H9 (cell line): Measurements from ENCODE around the gene PHOX2B. TPM values are rescaled to one million over a fixed set of nuclear protein-coding genes. Genes with fewer than 3 reads are reported as not detected.

Experiments
- DNase-seq: peaks from one replicate; pipeline ENCODE4 v3.0.0-alpha.2; 2017
- H2AFZ ChIP-seq: one replicate; pipeline ENCODE4 v1.6.1; 2013; ENCODE audit warnings: mild to moderate bottlenecking, low read length, control low read depth, moderate library complexity
- H2AK5ac ChIP-seq: 2 replicates; pipeline ENCODE4 v1.6.1; 2013; ENCODE audit warnings: low read length, control low read depth, mixed read lengths; ENCODE audit not compliant: insufficient read length
- H2BK120ac ChIP-seq: one replicate; pipeline ENCODE4 v1.6.1; 2013; ENCODE audit warnings: low read depth, mild to moderate bottlenecking, low read length, control low read depth, inconsistent platforms; ENCODE audit not compliant: poor library complexity, severe bottlenecking
- H2BK12ac ChIP-seq: 2 replicates; pipeline ENCODE4 v1.6.1; 2013; ENCODE audit warnings: low read length, control low read depth, mixed read lengths, low read depth; ENCODE audit not compliant: insufficient read length
- H2BK15ac ChIP-seq: 2 replicates; pipeline ENCODE4 v1.6.1; 2013; ENCODE audit warnings: low read depth, low read length, control low read depth
- H2BK20ac ChIP-seq: one replicate; pipeline ENCODE4 v1.6.1; 2013; ENCODE audit warnings: low read depth, mild to moderate bottlenecking, low read length, control low read depth, inconsistent platforms; ENCODE audit not compliant: poor library complexity, severe bottlenecking
- H2BK5ac ChIP-seq: 2 replicates; pipeline ENCODE4 v1.6.1; 2013; ENCODE audit warnings: low read length, control low read depth, mixed read lengths; ENCODE audit not compliant: insufficient read length
- H3K14ac ChIP-seq: 2 replicates; pipeline ENCODE4 v1.6.1; 2013; ENCODE audit warnings: low read length, control low read depth; ENCODE audit not compliant: insufficient read depth
- H3K18ac ChIP-seq: 2 replicates; pipeline ENCODE4 v1.6.1; 2013; ENCODE audit warnings: low read depth, mild to moderate bottlenecking, mixed read lengths, low read length, control low read depth; ENCODE audit not compliant: insufficient read length
- H3K23ac ChIP-seq: 2 replicates; pipeline ENCODE4 v1.6.1; 2013; ENCODE audit warnings: low read length, control low read depth, mixed read lengths, low read depth; ENCODE audit not compliant: insufficient read length
- H3K23me2 ChIP-seq: 2 replicates; pipeline ENCODE4 v1.6.1; 2013; ENCODE audit warnings: low read depth, mild to moderate bottlenecking, mixed read lengths, low read length, control low read depth; ENCODE audit not compliant: insufficient read length, poor library complexity, severe bottlenecking
- H3K27ac ChIP-seq: 2 replicates; pipeline ENCODE4 v1.5.1; 2013; ENCODE audit warnings: low read length, control low read depth, mixed read lengths, low read depth; ENCODE audit not compliant: insufficient read length
- H3K27me3 ChIP-seq: 2 replicates; pipeline ENCODE4 v1.6.1; 2013; ENCODE audit warnings: low read length, control low read depth, inconsistent platforms; ENCODE audit not compliant: insufficient read depth
- H3K4ac ChIP-seq: 2 replicates; pipeline ENCODE4 v1.6.1; 2013; ENCODE audit warnings: low read depth, mild to moderate bottlenecking, control low read depth, inconsistent platforms, low read length, moderate library complexity
- H3K4me1 ChIP-seq: 2 replicates; pipeline ENCODE4 v1.6.1; 2013; ENCODE audit warnings: low read length, control low read depth, inconsistent platforms; ENCODE audit not compliant: insufficient read depth
- H3K4me2 ChIP-seq: 2 replicates; pipeline ENCODE4 v1.6.1; 2013; ENCODE audit warnings: low read length, control low read depth, mixed read lengths; ENCODE audit not compliant: insufficient read length, insufficient read depth
- H3K56ac ChIP-seq: 2 replicates; pipeline ENCODE4 v1.6.1; 2013; ENCODE audit warnings: low read depth, mild to moderate bottlenecking, mixed read lengths, low read length, control low read depth; ENCODE audit not compliant: insufficient read length
- H3K79me1 ChIP-seq: 2 replicates; pipeline ENCODE4 v1.6.1; 2013; ENCODE audit warnings: low read depth, mild to moderate bottlenecking, moderate library complexity, low read length, control low read depth, inconsistent platforms; ENCODE audit not compliant: insufficient read depth, poor library complexity, severe bottlenecking
- H3K79me2 ChIP-seq: 2 replicates; pipeline ENCODE4 v1.6.1; 2013; ENCODE audit warnings: low read length, control low read depth, inconsistent platforms; ENCODE audit not compliant: insufficient read depth
- H3K9ac ChIP-seq: 2 replicates; pipeline ENCODE4 v1.6.1; 2013; ENCODE audit warnings: low read length, control low read depth, mixed read lengths; ENCODE audit not compliant: insufficient read length; ENCODE audit errors: extremely low read depth
- H3K9me3 ChIP-seq: one replicate; pipeline ENCODE4 v1.6.1; 2013; ENCODE audit warnings: low read depth, low read length, inconsistent platforms; ENCODE audit not compliant: control insufficient read depth
- H3T11ph ChIP-seq: one replicate; pipeline ENCODE4 v1.6.1; 2013; ENCODE audit warnings: mild to moderate bottlenecking, low read length, control low read depth, inconsistent platforms
- H4K20me1 ChIP-seq: one replicate; pipeline ENCODE4 v1.6.1; 2013; ENCODE audit not compliant: control insufficient read depth, insufficient read length, insufficient read depth
- H4K5ac ChIP-seq: 2 replicates; pipeline ENCODE4 v1.6.1; 2013; ENCODE audit warnings: low read depth, mild to moderate bottlenecking, mixed read lengths, low read length, control low read depth; ENCODE audit not compliant: insufficient read length
- H4K8ac ChIP-seq: replicated peaks from 2 replicates; pipeline ENCODE4 v1.6.1; 2013; ENCODE audit warnings: low read length, control low read depth, mixed read lengths, low read depth; ENCODE audit not compliant: insufficient read length
- H4K91ac ChIP-seq: 2 replicates; pipeline ENCODE4 v1.6.1; 2013; ENCODE audit warnings: low read depth, mild to moderate bottlenecking, moderate library complexity, mixed read lengths, low read length, control low read depth; ENCODE audit not compliant: insufficient read length
- H3K27ac Mint-ChIP-seq, 3 experiments: 2 replicates in 2 of 3; 3 replicates in 1 of 3; pipeline ENCODE4 v1.8.0; 2020 to 2021; ENCODE audit warnings: mixed read lengths in 3 of 3, mild to moderate bottlenecking in 1 of 3, moderate library complexity in 1 of 3
- H3K27me3 Mint-ChIP-seq: 2 replicates; pipeline ENCODE4 v1.8.0; 2021; ENCODE audit warnings: low read depth, mild to moderate bottlenecking, moderate library complexity, mixed read lengths
- H3K36me3 Mint-ChIP-seq, 3 experiments: 2 replicates in 2 of 3; 3 replicates in 1 of 3; pipeline ENCODE4 v1.8.0; 2020 to 2021; ENCODE audit warnings: low read depth in 3 of 3, mixed read lengths in 3 of 3; ENCODE audit not compliant: insufficient read depth in 1 of 3
- H3K4me1 Mint-ChIP-seq, 2 experiments: 2 replicates each; pipeline ENCODE4 v1.8.0; 2020; ENCODE audit warnings: mixed read lengths in 2 of 2
- H3K4me3 Mint-ChIP-seq, 2 experiments: 2 replicates in 1 of 2; 3 replicates in 1 of 2; pipeline ENCODE4 v1.8.0; 2020 to 2021; ENCODE audit warnings: mild to moderate bottlenecking in 2 of 2, mixed read lengths in 2 of 2, moderate library complexity in 1 of 2
- H3K9me3 Mint-ChIP-seq, 2 experiments: 2 replicates in 1 of 2; 3 replicates in 1 of 2; pipeline ENCODE4 v1.8.0; 2020; ENCODE audit warnings: mild to moderate bottlenecking in 2 of 2, mixed read lengths in 2 of 2, moderate library complexity in 1 of 2
- CTCF ChIP-seq: fragments of 200-600 bp; sonication (generic); conservative IDR thresholded peaks from 3 replicates; pipeline ENCODE4 v1.8.0; 2021; ENCODE audit warnings: antibody characterized with exemption, mild to moderate bottlenecking
- WGBS: extraction: QIAGEN DNeasy Blood & Tissue Kit; methylation state at CpG from one replicate; pipeline ENCODE4 v1.1.7; 2013; ENCODE audit warnings: missing lambda C conversion rate, low lambda C conversion rate, mixed read lengths; ENCODE audit not compliant: insufficient read length; ENCODE audit errors: extremely low coverage; 5-methylcytosine and 5-hydroxymethylcytosine counted together
- total RNA-seq: library from RNA; stranded (reverse); gene quantifications from 2 replicates; pipeline ENCODE4 v1.2.1, GENCODE V29; 2021

Gene PHOX2B
- total RNA-seq, 1 experiment from 2014 or later = not detected

GRCh38 chr4:41696763-41697162, 51.8 kb downstream of the PHOX2B start:
- no peak overlapping the region for H2BK12ac ChIP-seq
- no peak overlapping the region for H3K14ac ChIP-seq
- H3K79me2 ChIP-seq = no peaks in the 10 kb centered on the region
- H3K9me3 ChIP-seq = no peaks in the 10 kb centered on the region
- no peak overlapping the region for H3K4ac ChIP-seq
- Mint-ChIP-seq H3K4me3 (no peak overlapping the region), H3K9me3 (no peaks in the 10 kb centered on the region), H3K27ac (no peak overlapping the region), H3K27me3 (peaks cover 46% of the 10 kb centered on the region), H3K4me1 (peaks cover 7 to 11% of the 10 kb centered on the region in 2 experiments; a peak in 3 of 4 replicates), H3K36me3 (no peaks in the 10 kb centered on the region)
- no peak for DNase-seq
- no peaks in the 10 kb centered on the region for H3K4me1 ChIP-seq
- no CpG with 5 or more reads among the region's 4 CpGs for WGBS
- H4K91ac ChIP-seq = no peak overlapping the region
- H3K79me1 ChIP-seq = no peaks in the 10 kb centered on the region
- no peak overlapping the region for H2BK20ac ChIP-seq
- no peak overlapping the region for H2AK5ac ChIP-seq
- TF ChIP-seq CTCF = no peak
- no peak overlapping the region for H2BK15ac ChIP-seq
- H3K4me2 ChIP-seq = no peak overlapping the region
- H3T11ph ChIP-seq = no peak overlapping the region
- H2BK120ac ChIP-seq = no peak overlapping the region
- no peaks in the 10 kb centered on the region for H3K27me3 ChIP-seq
- no peak overlapping the region for H2BK5ac ChIP-seq
- H3K9ac ChIP-seq = no peak overlapping the region
- H4K8ac ChIP-seq = no peak overlapping the region
- H3K18ac ChIP-seq = no peak overlapping the region
- H4K5ac ChIP-seq = no peak overlapping the region
- H3K27ac ChIP-seq = no peak overlapping the region
- no peak overlapping the region for H3K56ac ChIP-seq
- H3K23me2 ChIP-seq = no peaks in the 10 kb centered on the region
- H3K23ac ChIP-seq = no peak overlapping the region
- H4K20me1 ChIP-seq = no peaks in the 10 kb centered on the region
- no peak overlapping the region for H2AFZ ChIP-seq
